NB4 (cell line): ENCODE measurements around the gene RBM18.
A peak's percentile ranks its signal among the peaks of the same experiment; 100 is the strongest.

Experiments used
- DNase-seq: peaks from one replicate; pipeline ENCODE4 v3.0.0; 2010; ENCODE audit warnings: low read depth
- H3K4me3 ChIP-seq: one replicate; pipeline ENCODE4 v1.5.1; 2011; ENCODE audit warnings: mild to moderate bottlenecking, low read depth, low read length, moderate library complexity
- MYC ChIP-seq: IDR thresholded peaks from 2 replicates; pipeline ENCODE4 v1.6.1; 2011; ENCODE audit warnings: low read depth, low read length
- POLR2A ChIP-seq: IDR thresholded peaks from 2 replicates; pipeline ENCODE4 v1.6.1; 2011; ENCODE audit warnings: mild to moderate bottlenecking; ENCODE audit not compliant: insufficient read length; ENCODE audit errors: extremely low read depth
- TF ChIP-seq, protein P1 (sequence below): IDR thresholded peaks from one replicate; pipeline ENCODE4 v1.5.1; 2012; ENCODE audit warnings: low read depth, low read length
- TF ChIP-seq, protein P2 (sequence below): IDR thresholded peaks from 2 replicates; pipeline ENCODE4 v1.6.1; 2011; ENCODE audit warnings: low read depth, low read length

Gene RBM18

DNA sequence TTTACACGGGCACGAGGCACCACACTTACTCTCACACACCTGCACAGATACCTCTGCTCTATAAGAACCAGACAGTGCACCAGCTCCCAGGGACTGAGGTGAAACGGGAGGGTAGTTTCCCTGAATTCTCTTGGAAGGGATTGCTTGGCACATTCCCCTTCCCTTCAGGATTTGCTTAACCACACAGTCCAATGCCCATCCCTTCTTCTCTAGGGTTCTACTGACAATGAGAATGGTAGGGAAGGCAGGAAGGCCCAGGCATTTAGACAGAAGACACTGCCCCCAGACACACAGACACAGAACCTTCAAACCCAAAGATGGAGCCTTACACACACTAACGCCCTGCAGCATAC lies 35.2 kb downstream of the RBM18 start:
- H3K4me3 ChIP-seq, result no peak overlapping the region
- no peak for DNase-seq

DNA sequence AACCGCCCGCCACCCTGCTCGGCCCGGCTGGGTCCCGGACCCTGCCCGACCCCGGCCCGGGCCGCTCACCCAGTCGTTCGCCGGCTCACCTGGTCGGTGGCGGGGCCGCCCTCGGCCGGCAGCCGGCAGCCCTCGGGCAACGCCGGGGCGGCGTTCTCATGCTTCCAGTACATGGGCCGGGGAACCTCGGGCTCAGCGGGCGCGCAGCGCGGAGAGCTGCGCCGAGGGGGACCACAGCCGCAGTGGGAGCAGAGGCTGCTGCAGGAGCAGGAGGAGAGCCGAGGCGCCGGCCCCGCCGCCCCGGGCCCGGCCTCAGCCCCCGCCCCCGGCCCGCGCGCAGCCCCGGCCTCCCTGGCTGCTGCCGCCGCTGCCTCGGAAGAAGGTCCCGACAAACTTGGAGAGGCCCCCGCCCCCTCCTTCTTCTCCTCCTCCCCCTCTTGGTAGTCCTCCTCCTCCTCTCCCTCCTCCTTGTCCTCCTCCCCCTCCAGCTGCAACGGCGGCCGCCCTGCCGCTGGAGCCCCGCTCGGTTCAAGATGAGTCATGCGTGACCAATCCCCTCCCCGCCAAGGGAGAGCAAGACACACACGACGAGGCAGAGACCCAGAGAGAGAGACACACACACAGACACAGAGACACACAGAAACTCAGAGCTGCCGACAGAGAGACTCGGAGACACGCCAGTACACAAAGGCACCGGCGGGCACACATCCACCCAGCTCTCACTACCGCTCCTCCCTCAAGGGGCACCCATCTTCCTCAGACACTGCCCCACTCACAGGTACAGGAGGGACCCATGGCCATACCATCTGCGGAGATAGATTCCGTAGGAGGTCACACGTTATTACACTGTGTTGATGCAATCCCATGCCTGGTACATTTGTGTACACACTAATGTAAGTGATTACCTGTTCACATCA lies 35.8 kb downstream of the RBM18 start, which contains the start of gene LHX6:
Gene LHX6 (minus strand): TSS at position 390 of the 917 bp plus-strand sequence. CDS start 217 bp downstream, at position 173.
- TF ChIP-seq, protein P1, sequence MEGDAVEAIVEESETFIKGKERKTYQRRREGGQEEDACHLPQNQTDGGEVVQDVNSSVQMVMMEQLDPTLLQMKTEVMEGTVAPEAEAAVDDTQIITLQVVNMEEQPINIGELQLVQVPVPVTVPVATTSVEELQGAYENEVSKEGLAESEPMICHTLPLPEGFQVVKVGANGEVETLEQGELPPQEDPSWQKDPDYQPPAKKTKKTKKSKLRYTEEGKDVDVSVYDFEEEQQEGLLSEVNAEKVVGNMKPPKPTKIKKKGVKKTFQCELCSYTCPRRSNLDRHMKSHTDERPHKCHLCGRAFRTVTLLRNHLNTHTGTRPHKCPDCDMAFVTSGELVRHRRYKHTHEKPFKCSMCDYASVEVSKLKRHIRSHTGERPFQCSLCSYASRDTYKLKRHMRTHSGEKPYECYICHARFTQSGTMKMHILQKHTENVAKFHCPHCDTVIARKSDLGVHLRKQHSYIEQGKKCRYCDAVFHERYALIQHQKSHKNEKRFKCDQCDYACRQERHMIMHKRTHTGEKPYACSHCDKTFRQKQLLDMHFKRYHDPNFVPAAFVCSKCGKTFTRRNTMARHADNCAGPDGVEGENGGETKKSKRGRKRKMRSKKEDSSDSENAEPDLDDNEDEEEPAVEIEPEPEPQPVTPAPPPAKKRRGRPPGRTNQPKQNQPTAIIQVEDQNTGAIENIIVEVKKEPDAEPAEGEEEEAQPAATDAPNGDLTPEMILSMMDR, result no peak
- TF ChIP-seq POLR2A (peak; percentile 11), MYC (no peak)
- peak within 1 kb of the TSS; percentile 46 for H3K4me3 ChIP-seq

More for the DNA sequence above, 35.2 kb downstream of the RBM18 start:
- TF ChIP-seq MYC, result no peak
- TF ChIP-seq, protein P1, result no peak
- no peak for TF ChIP-seq POLR2A
- TF ChIP-seq, protein P2, sequence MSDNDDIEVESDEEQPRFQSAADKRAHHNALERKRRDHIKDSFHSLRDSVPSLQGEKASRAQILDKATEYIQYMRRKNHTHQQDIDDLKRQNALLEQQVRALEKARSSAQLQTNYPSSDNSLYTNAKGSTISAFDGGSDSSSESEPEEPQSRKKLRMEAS, result no peak

DNA sequence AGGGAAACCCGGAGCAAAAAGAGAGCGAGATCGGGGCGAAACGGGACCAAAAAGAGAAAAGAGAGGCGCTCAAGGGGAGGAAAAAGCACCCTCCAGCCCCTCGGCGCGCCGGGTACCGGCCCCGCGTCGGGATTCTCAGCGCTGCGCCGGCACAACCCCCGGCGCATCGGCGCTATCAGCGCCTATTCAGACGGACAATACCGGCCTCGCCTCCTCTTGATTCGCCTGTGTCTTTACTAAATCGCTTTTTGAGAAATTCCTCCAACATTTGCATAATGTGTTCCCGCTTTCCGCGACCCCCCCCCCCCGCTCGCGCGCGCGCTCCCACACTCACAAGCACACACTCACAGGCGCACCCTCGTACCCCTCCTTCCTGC lies 36.5 kb downstream of the RBM18 start:
- TF ChIP-seq POLR2A (no peak), MYC (no peak)
- TF ChIP-seq, protein P1, result no peak
- TF ChIP-seq, protein P2, result no peak
- H3K4me3 ChIP-seq, result peak overlapping the region; percentile 46
- peak; percentile 43 for DNase-seq

More for the DNA sequence above, 35.8 kb downstream of the RBM18 start, which contains the start of gene LHX6:
- peak; percentile 79 for DNase-seq

DNA sequence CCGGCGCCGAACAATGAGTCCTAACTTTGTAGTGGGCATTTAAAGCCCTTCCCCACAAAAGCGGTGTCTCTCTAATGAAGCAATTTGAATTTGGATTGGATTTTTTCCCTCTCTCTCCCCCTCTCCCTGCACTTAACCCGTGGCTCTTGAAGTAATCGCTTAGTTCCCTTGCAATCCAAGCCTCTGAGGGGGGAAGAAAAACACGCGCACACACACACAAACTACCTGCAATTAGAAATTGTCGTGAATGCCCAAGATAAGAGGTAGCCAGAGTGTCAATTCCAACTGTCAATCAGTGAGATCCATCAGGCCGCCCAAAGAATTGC lies 37.1 kb downstream of the RBM18 start:
- TF ChIP-seq, protein P2, result no peak
- TF ChIP-seq, protein P1, result no peak
- no peak for DNase-seq
- peak overlapping the region; percentile 36 for H3K4me3 ChIP-seq

DNA sequence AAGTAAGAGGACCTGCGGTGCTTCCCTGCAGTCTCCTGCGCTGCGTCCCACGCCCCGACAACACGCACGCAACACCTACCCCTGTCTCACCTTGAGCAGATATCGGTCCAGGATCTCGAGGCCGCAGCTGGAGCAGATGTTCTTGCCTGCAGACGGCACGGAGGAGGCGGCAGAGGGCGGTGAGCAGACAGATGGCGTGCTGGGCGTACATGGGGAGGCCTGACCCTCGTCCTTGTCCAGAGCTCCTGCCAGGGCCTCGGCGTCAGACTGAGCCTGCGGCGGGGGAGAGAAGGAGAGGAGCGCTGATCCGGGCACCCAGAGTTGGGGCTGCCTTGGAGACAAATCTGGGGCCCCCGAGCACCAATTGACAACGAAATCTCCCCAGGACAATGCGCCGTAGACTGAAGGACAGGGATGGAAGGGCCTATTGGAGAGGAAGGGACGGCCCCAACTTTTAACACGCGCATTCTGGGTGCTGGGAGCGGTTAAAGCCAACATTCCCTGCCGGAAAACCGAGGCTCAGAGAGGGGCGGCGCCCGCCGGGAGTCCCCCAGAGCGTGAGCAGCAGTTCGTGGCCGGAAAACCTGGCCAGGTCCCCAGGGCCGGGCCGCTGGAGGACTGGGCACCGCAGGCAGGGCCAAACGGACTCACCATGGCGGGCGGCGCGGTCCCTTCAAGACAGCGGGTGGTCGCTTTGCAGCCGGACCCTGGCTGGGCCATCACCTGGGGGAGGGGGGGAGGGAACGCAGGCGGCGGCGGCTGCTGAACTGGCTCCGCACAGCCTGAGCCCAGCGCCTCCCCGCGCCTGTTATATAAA lies 37.7 kb downstream of the RBM18 start:
- DNase-seq, result no peak
- TF ChIP-seq, protein P2, result no peak
- TF ChIP-seq, protein P1, result no peak
- TF ChIP-seq MYC, result no peak
- TF ChIP-seq POLR2A, result no peak
- H3K4me3 ChIP-seq, result no peak overlapping the region
